Fibroblast of lung (primary cell): ENCODE measurements around the gene TAF3.

ENCODE experiments used
- EZH2 ChIP-seq: IDR thresholded peaks from 2 replicates; pipeline ENCODE4 v1.5.1; 2012; ENCODE audit warnings: low read length, control low read depth, mild to moderate bottlenecking; ENCODE audit errors: missing control alignments
- TF ChIP-seq, protein P1 (sequence below), 2 donors: IDR thresholded peaks in 1 of 2; conservative IDR thresholded peaks in 1 of 2; 1 replicate in 1 of 2; 2 replicates in 1 of 2; pipeline ENCODE4 v1.5.1; 2011 to 2012; ENCODE audit warnings: low read length in 2 of 2, control low read depth in 1 of 2, inconsistent platforms in 1 of 2, low read depth in 1 of 2, mild to moderate bottlenecking in 1 of 2

DNA sequence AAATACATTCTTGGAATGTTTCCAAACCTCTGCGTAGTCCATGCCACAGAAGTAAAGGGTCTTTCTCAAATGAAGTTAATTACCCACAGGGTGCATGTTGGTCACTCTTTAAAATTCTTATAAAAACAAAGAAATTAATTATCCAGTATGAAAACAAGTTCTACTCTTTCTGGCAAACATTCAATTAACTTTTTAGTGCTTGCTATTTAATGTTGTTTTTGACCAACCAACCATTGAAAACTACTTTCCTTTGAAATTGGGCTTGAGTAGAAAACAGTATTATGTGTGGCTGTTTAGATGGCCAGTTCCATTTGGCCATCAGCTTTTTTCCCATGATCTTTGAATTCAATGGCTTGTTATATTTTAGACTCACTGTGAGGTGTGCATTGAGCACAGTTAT lies 83.0 kb downstream of the TAF3 start:
- TF ChIP-seq, protein P1, sequence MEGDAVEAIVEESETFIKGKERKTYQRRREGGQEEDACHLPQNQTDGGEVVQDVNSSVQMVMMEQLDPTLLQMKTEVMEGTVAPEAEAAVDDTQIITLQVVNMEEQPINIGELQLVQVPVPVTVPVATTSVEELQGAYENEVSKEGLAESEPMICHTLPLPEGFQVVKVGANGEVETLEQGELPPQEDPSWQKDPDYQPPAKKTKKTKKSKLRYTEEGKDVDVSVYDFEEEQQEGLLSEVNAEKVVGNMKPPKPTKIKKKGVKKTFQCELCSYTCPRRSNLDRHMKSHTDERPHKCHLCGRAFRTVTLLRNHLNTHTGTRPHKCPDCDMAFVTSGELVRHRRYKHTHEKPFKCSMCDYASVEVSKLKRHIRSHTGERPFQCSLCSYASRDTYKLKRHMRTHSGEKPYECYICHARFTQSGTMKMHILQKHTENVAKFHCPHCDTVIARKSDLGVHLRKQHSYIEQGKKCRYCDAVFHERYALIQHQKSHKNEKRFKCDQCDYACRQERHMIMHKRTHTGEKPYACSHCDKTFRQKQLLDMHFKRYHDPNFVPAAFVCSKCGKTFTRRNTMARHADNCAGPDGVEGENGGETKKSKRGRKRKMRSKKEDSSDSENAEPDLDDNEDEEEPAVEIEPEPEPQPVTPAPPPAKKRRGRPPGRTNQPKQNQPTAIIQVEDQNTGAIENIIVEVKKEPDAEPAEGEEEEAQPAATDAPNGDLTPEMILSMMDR (conservative IDR thresholded peaks at IDR 0.05 in 1 of 2, IDR thresholded peaks at IDR 0.05 in 1 of 2; ENCODE audit: low read depth in 1 of 2, low read length in 2 of 2): no peak
- TF ChIP-seq EZH2: no peak
